ENCODE data around the gene TFPI. TPM values are rescaled to one million over a fixed set of nuclear protein-coding genes. Genes with fewer than 3 reads are reported as not detected.

Gene TFPI
- total RNA-seq, 1 experiment from 2014 or later = 8.4 TPM

DNA sequence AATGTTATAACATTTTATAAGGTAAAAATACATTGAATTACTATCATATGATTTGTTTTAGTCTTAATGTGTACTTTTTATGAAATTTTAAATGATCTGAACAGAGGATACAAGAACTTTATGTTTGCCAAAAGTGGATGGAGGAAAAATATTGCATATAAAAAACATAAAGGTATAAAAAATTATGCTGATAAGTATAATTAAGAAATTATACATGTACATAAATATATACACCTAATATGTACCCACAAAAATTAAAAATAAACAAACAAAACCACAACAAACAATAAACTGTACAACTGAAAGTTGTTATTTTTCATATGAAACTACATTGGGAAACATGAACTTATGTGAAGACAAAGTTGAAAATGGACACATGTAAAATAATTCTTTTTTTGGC, 68.0 kb downstream of the TFPI start:
- TF ChIP-seq ZNF671 (CRISPR knock-in tag; IDR thresholded peaks at IDR 0.05) (no peak), ZNF263 (CRISPR knock-in tag; IDR thresholded peaks at IDR 0.05; ENCODE audit: low read depth) (no peak), JAZF1 (CRISPR knock-in tag; IDR thresholded peaks at IDR 0.05) (no peak), ZBTB21 (CRISPR knock-in tag; IDR thresholded peaks at IDR 0.05; ENCODE audit: borderline replicate concordance) (no peak), SMAD4 (CRISPR knock-in tag; IDR thresholded peaks at IDR 0.05) (no peak), ELF4 (CRISPR knock-in tag; IDR thresholded peaks at IDR 0.05; ENCODE audit: low read depth) (no peak), ATF1 (CRISPR knock-in tag; IDR thresholded peaks at IDR 0.05) (no peak), RORB (CRISPR knock-in tag; IDR thresholded peaks at IDR 0.05) (no peak), FOXJ3 (CRISPR knock-in tag; IDR thresholded peaks at IDR 0.05; ENCODE audit: borderline replicate concordance) (no peak), FOXK1 (CRISPR knock-in tag; IDR thresholded peaks at IDR 0.05) (no peak)
- TF ChIP-seq, protein P1, sequence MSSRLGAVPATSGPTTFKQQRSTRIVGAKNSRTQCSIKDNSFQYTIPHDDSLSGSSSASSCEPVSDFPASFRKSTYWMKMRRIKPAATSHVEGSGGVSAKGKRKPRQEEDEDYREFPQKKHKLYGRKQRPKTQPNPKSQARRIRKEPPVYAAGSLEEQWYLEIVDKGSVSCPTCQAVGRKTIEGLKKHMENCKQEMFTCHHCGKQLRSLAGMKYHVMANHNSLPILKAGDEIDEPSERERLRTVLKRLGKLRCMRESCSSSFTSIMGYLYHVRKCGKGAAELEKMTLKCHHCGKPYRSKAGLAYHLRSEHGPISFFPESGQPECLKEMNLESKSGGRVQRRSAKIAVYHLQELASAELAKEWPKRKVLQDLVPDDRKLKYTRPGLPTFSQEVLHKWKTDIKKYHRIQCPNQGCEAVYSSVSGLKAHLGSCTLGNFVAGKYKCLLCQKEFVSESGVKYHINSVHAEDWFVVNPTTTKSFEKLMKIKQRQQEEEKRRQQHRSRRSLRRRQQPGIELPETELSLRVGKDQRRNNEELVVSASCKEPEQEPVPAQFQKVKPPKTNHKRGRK (CRISPR knock-in tag; IDR thresholded peaks at IDR 0.05; ENCODE audit: borderline replicate concordance) = no peak
- TF ChIP-seq, protein P2, sequence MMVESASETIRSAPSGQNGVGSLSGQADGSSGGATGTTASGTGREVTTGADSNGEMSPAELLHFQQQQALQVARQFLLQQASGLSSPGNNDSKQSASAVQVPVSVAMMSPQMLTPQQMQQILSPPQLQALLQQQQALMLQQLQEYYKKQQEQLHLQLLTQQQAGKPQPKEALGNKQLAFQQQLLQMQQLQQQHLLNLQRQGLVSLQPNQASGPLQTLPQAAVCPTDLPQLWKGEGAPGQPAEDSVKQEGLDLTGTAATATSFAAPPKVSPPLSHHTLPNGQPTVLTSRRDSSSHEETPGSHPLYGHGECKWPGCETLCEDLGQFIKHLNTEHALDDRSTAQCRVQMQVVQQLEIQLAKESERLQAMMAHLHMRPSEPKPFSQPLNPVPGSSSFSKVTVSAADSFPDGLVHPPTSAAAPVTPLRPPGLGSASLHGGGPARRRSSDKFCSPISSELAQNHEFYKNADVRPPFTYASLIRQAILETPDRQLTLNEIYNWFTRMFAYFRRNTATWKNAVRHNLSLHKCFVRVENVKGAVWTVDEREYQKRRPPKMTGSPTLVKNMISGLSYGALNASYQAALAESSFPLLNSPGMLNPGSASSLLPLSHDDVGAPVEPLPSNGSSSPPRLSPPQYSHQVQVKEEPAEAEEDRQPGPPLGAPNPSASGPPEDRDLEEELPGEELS (CRISPR knock-in tag; IDR thresholded peaks at IDR 0.05) = no peak
- Mint-ChIP-seq H3K36me3 (no peaks in the 10 kb centered on the region), H3K4me1 (no peaks in the 10 kb centered on the region), H3K9me3 (peaks cover 2% of the 10 kb centered on the region; the same call in 1 of the 2 replicates), H3K4me3 (no peak overlapping the region), H3K27ac (no peak overlapping the region), H3K27me3 (ENCODE audit: low read depth) (no peaks in the 10 kb centered on the region)
- DNase-seq (ENCODE audit: low spot score) (no peak), ATAC-seq (no peak)
- POLR2A ChIA-PET = no interaction called here
- CTCF ChIA-PET = interaction anchor here (1.0 kb wide), 1 partner anchor 14 kb away, joined by 3 read pairs; no protein-coding TSS in a partner anchor

DNA sequence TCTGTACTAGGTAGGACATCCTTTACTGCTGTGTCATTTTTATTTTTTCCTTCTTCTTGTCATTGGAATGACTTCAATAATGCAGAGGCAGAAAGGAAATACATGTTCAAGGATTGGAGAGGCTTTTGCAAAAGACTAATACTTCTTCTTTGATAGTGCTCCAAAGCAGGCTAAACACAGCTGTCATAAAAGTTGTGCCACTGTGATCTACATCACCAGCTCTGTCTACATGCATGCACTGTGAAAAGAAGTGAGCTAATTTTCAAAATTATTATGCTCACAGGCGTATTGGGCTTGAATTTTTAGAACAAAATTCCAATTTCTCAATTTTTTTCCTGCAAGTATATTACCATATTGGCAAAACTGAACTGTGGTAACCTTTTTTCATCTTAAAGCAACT, 68.7 kb downstream of the TFPI start:
- H3K36me3 Mint-ChIP-seq = no peaks in the 10 kb centered on the region
- TF ChIP-seq, protein P3, sequence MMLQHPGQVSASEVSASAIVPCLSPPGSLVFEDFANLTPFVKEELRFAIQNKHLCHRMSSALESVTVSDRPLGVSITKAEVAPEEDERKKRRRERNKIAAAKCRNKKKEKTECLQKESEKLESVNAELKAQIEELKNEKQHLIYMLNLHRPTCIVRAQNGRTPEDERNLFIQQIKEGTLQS (CRISPR knock-in tag; conservative IDR thresholded peaks at IDR 0.05) = no peak
- TF ChIP-seq, protein P4, sequence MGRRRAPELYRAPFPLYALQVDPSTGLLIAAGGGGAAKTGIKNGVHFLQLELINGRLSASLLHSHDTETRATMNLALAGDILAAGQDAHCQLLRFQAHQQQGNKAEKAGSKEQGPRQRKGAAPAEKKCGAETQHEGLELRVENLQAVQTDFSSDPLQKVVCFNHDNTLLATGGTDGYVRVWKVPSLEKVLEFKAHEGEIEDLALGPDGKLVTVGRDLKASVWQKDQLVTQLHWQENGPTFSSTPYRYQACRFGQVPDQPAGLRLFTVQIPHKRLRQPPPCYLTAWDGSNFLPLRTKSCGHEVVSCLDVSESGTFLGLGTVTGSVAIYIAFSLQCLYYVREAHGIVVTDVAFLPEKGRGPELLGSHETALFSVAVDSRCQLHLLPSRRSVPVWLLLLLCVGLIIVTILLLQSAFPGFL (CRISPR knock-in tag; IDR thresholded peaks at IDR 0.05; ENCODE audit: borderline replicate concordance) = no peak
- TF ChIP-seq SOX15 (CRISPR knock-in tag; IDR thresholded peaks at IDR 0.05) (no peak), NFE2L1 (CRISPR knock-in tag; IDR thresholded peaks at IDR 0.05) (no peak), EMX1 (CRISPR knock-in tag; IDR thresholded peaks at IDR 0.05) (no peak)
- TF ChIP-seq, protein P5, sequence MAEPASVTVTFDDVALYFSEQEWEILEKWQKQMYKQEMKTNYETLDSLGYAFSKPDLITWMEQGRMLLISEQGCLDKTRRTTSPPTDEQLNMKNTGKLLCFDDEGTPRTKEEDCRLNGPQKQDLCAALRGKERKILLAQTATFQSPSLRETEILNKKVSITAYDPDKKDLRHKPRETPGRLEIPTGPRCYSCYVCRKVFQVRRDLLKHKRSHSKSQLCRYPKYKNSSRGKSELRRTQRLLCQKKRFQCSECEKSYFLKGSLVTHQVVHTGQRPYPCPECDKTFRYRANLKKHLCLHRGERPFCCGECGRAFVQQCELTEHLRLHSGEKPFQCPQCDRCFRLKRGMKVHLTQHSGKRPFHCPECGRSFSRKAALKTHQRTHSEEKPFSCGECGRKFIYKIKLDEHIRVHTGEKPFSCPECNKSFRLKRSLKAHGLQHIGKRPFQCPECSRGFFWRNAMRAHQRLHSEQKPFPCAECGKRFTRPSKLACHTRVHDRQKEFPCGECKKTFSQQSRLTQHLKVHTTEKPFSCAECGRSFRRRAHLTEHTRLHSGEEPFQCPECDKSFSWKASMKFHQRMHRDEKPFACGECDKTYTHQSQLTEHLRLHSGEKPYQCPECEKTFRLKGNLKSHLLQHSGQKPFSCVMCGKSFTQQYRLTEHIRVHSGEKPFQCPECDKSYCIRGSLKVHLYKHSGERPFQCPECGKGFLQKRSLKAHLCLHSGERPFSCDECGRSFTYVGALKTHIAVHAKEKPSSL (CRISPR knock-in tag; conservative IDR thresholded peaks at IDR 0.05) = no peak
- ATAC-seq = no peak
- H3K4me3 Mint-ChIP-seq = no peak overlapping the region
- ChIA-PET CTCF (interaction anchor here (1.0 kb wide), 1 partner anchor 14 kb away, joined by 3 read pairs; no protein-coding TSS in a partner anchor), POLR2A (no interaction called here)
- H3K9me3 Mint-ChIP-seq = no peaks in the 10 kb centered on the region
- no peak overlapping the region for H3K27ac Mint-ChIP-seq
- no peak for DNase-seq (ENCODE audit: low spot score)
- no peaks in the 10 kb centered on the region for H3K27me3 Mint-ChIP-seq (ENCODE audit: low read depth)
- H3K4me1 Mint-ChIP-seq = no peaks in the 10 kb centered on the region
